Nephron (organoid): ENCODE measurements around the gene RNU4-1.
"Not testable (repeated sequence)": the region's sequence is repeated elsewhere in the genome, so short reads cannot be mapped to it uniquely, and the experiment has no call there.

ENCODE experiments used
- H3K27ac Mint-ChIP-seq, 3 experiments: 2 replicates each; pipeline ENCODE4 v1.8.0; 2020; ENCODE audit warnings: mixed read lengths in 3 of 3, mild to moderate bottlenecking in 2 of 3, moderate library complexity in 1 of 3
- H3K27me3 Mint-ChIP-seq: 2 replicates; pipeline ENCODE4 v1.8.0; 2021; ENCODE audit warnings: low read depth, mild to moderate bottlenecking, moderate library complexity, mixed read lengths
- H3K36me3 Mint-ChIP-seq: 2 replicates; pipeline ENCODE4 v1.8.0; 2020; ENCODE audit warnings: low read depth, mixed read lengths
- H3K4me1 Mint-ChIP-seq: 2 replicates; pipeline ENCODE4 v1.8.0; 2020; ENCODE audit warnings: mixed read lengths
- H3K4me3 Mint-ChIP-seq, 3 experiments: 2 replicates each; pipeline ENCODE4 v1.8.0; 2020; ENCODE audit warnings: mild to moderate bottlenecking in 3 of 3, mixed read lengths in 3 of 3, moderate library complexity in 2 of 3
- H3K9me3 Mint-ChIP-seq: 2 replicates; pipeline ENCODE4 v1.8.0; 2020; ENCODE audit warnings: mixed read lengths
- TF ChIP-seq, protein P1 (sequence below), 3 experiments: fragments of 200-600 bp; sonication (generic); IDR thresholded peaks; one replicate each; pipeline ENCODE4 v1.5.0; 2021; ENCODE audit warnings: antibody characterized with exemption in 3 of 3; ENCODE audit not compliant: unreplicated experiment in 3 of 3

RNU4-1 gene

GRCh38 chr12:120292661-120293531, at the start of gene RNU4-1:
Gene RNU4-1, minus strand, starts transcription at chr12:120293237.
- Mint-ChIP-seq H3K9me3 (no peaks in the 10 kb centered on the region), H3K4me1 (no peaks in the 10 kb centered on the region), H3K36me3 (no peaks in the 10 kb centered on the region), H3K27me3 (no peaks in the 10 kb centered on the region), H3K27ac (no peak within 1 kb of the TSS), H3K4me3 (peak within 1 kb of the TSS in 1 of 3 experiments; percentile 5)
- TF ChIP-seq, protein P1, sequence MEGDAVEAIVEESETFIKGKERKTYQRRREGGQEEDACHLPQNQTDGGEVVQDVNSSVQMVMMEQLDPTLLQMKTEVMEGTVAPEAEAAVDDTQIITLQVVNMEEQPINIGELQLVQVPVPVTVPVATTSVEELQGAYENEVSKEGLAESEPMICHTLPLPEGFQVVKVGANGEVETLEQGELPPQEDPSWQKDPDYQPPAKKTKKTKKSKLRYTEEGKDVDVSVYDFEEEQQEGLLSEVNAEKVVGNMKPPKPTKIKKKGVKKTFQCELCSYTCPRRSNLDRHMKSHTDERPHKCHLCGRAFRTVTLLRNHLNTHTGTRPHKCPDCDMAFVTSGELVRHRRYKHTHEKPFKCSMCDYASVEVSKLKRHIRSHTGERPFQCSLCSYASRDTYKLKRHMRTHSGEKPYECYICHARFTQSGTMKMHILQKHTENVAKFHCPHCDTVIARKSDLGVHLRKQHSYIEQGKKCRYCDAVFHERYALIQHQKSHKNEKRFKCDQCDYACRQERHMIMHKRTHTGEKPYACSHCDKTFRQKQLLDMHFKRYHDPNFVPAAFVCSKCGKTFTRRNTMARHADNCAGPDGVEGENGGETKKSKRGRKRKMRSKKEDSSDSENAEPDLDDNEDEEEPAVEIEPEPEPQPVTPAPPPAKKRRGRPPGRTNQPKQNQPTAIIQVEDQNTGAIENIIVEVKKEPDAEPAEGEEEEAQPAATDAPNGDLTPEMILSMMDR (IDR thresholded peaks at IDR 0.05; ENCODE audit: unreplicated experiment in 3 of 3): no peak

DNA sequence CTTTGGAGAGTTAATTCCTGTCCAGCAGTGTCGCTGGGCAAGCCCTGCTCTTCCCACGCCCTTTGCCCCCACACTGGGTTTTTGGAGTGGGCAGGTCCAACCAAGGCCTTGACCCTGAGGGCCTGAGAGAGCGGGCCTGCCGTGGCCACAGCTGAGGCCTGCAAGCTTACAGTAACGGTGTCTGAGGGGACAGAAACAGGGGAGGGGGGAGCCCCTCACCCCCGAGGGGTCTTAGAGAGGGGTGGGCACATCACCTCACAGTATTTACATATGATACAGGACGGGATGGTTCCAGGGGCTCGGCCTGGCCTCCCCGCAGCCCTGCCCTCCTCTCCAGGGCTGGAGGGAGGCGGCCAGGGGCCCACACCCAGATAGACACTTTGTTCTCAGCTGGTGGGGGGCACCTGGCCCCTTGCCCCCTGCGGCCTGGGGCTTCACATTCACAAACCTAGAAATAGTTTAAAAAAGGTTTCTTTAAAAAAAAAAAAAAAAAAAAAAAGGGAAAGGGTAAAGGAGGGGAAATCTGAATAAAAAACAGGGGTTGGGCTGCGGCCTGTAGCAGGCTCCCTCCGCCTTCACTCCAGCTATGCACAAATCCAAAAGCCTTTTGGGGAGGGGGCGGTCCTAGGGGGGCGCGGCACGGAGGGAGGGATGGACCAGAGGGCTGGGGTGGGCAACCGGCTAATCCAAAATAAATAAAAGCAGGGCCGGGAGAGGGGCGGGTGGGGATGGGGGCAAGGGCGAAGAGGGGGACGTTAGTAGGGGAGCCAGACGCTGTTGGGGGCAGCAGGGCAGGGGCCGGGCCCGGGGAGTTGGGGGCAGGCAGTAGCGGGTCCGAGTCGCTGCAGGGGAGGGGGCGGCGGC, 49.4 kb upstream of the RNU4-1 start:
- peaks cover 11% of the 10 kb centered on the region for H3K9me3 Mint-ChIP-seq
- peaks cover 32% of the 10 kb centered on the region for H3K36me3 Mint-ChIP-seq
- no peaks in the 10 kb centered on the region for H3K4me1 Mint-ChIP-seq
- H3K4me3 Mint-ChIP-seq: no peak overlapping the region
- no peaks in the 10 kb centered on the region for H3K27me3 Mint-ChIP-seq
- peak overlapping the region in 1 of 3 experiments; percentile 44 for H3K27ac Mint-ChIP-seq
- TF ChIP-seq, protein P1 (IDR thresholded peaks at IDR 0.05; ENCODE audit: unreplicated experiment in 3 of 3): no peak

- no peak overlapping the region for H3K27ac Mint-ChIP-seq
These were observed 46.2 kb upstream of the RNU4-1 start for GRCh38 chr12:120339256-120339655.

GRCh38 chr12:120337730-120338129, 44.7 kb upstream of the RNU4-1 start:
- H3K4me1 Mint-ChIP-seq: no peaks in the 10 kb centered on the region
- H3K36me3 Mint-ChIP-seq: peaks cover 15% of the 10 kb centered on the region
- no peak overlapping the region for H3K4me3 Mint-ChIP-seq
- H3K9me3 Mint-ChIP-seq: peaks cover 26% of the 10 kb centered on the region
- H3K27ac Mint-ChIP-seq: no peak overlapping the region
- H3K27me3 Mint-ChIP-seq: no peaks in the 10 kb centered on the region
- TF ChIP-seq, protein P1 (IDR thresholded peaks at IDR 0.05; ENCODE audit: unreplicated experiment in 3 of 3): no peak

More at GRCh38 chr12:120339256-120339655, 46.2 kb upstream of the RNU4-1 start:
- H3K9me3 Mint-ChIP-seq: peaks cover 26% of the 10 kb centered on the region
- H3K4me3 Mint-ChIP-seq: no peak overlapping the region
- H3K27me3 Mint-ChIP-seq: no peaks in the 10 kb centered on the region
- TF ChIP-seq, protein P1 (IDR thresholded peaks at IDR 0.05; ENCODE audit: unreplicated experiment in 3 of 3): no peak
- no peaks in the 10 kb centered on the region for H3K4me1 Mint-ChIP-seq
- peaks cover 17% of the 10 kb centered on the region for H3K36me3 Mint-ChIP-seq

- not testable (repeated sequence) for H3K4me3 Mint-ChIP-seq, H3K27ac Mint-ChIP-seq, H3K27me3 Mint-ChIP-seq, H3K4me1 Mint-ChIP-seq
- H3K36me3 Mint-ChIP-seq: peaks cover 11% of the 10 kb centered on the region
- H3K9me3 Mint-ChIP-seq: peaks cover 26% of the 10 kb centered on the region
These were observed 43.4 kb upstream of the RNU4-1 start for GRCh38 chr12:120336392-120336791.

DNA sequence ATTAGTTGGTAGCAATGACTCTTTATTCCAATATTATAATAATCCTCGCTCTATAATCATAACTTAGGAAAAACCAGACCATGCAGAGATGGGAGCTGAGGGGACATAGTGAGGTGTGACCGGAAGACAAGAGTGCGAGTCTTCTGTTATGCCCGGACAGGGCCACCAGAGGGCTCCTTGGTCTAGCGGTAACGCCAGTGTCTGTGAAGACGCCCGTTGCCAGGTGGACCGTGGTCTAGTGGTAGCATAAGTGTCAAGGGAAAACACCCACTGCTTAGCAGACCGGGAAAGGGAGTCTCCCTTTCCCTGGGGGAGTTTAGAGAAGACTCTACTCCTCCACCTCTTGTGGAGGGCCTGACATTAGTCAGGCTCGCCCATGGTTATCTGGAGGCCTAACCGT, 42.4 kb upstream of the RNU4-1 start:
- TF ChIP-seq, protein P1 (IDR thresholded peaks at IDR 0.05; ENCODE audit: unreplicated experiment in 3 of 3): peak; percentile 61 to 67 (median 62)
- not testable (repeated sequence) for H3K4me1 Mint-ChIP-seq, H3K27me3 Mint-ChIP-seq

More for the DNA sequence above, 42.4 kb upstream of the RNU4-1 start:
- H3K4me3 Mint-ChIP-seq, H3K36me3 Mint-ChIP-seq: not testable (repeated sequence)
- Mint-ChIP-seq H3K27ac (peak overlapping the region in 2 of 3 experiments; percentile 28 to 55), H3K9me3 (peaks cover 26% of the 10 kb centered on the region)
